ENCODE data around the gene EPG5. TPM values are rescaled to one million over a fixed set of nuclear protein-coding genes. Genes with fewer than 3 reads are reported as not detected.
"Not testable (repeated sequence)": the region's sequence is repeated elsewhere in the genome, so short reads cannot be mapped to it uniquely, and the experiment has no call there.

Gene EPG5
- total RNA-seq, 2 experiments from 2014 or later = 28.7 to 29.0 TPM

- H3K9me3 Mint-ChIP-seq, H3K27me3 Mint-ChIP-seq, H3K27ac Mint-ChIP-seq, POLR2A ChIA-PET, DNase-seq: not testable (repeated sequence)
- CTCF ChIA-PET = interaction anchor here (1.4 kb wide), 1 partner anchor 108 kb away, joined by 4 read pairs; no protein-coding TSS in a partner anchor
- H3K36me3 Mint-ChIP-seq (ENCODE audit: low read depth) = peaks cover 32% of the 10 kb centered on the region
- peak overlapping the region; percentile 23 for H3K4me3 Mint-ChIP-seq
- peaks cover 57% of the 10 kb centered on the region for H3K4me1 Mint-ChIP-seq
Measured at GRCh38 chr18:45964913-45965312, 2.2 kb downstream of the EPG5 start.

- H3K4me3 Mint-ChIP-seq = peak overlapping the region; percentile 11
Measured at GRCh38 chr18:45962866-45963265, 4.3 kb downstream of the EPG5 start.

GRCh38 chr18:45962461-45962860 lies 4.7 kb downstream of the EPG5 start:
- H3K27ac Mint-ChIP-seq = peak overlapping the region; percentile 83
- peaks cover 61% of the 10 kb centered on the region for H3K4me1 Mint-ChIP-seq
- H3K4me3 Mint-ChIP-seq = no peak overlapping the region
- peaks cover 32% of the 10 kb centered on the region for H3K36me3 Mint-ChIP-seq (ENCODE audit: low read depth)
- POLR2A ChIA-PET = interaction anchor here (1.0 to 1.9 kb wide), 3 partner anchors 10 to 276 kb away, joined by 3 to 6 read pairs (median 3); no protein-coding TSS in a partner anchor
- no peaks in the 10 kb centered on the region for H3K9me3 Mint-ChIP-seq
- peak; percentile 56 for DNase-seq
- no peaks in the 10 kb centered on the region for H3K27me3 Mint-ChIP-seq
- CTCF ChIA-PET = interaction anchor here (0.7 to 1.4 kb wide), 3 partner anchors 113 to 465 kb away, joined by 3 to 4 read pairs (median 4); a partner anchor contains a TSS

More at GRCh38 chr18:45962866-45963265, 4.3 kb downstream of the EPG5 start:
- no peak for DNase-seq
- ChIA-PET POLR2A (interaction anchor here (0.7 to 1.9 kb wide), 4 partner anchors 9 to 106 kb away, joined by 3 to 6 read pairs (median 3); no protein-coding TSS in a partner anchor), CTCF (interaction anchor here (1.3 to 1.4 kb wide), 2 partner anchors 112 to 211 kb away, joined by 3 to 4 read pairs; a partner anchor contains a TSS)
- H3K9me3 Mint-ChIP-seq = no peaks in the 10 kb centered on the region
- H3K36me3 Mint-ChIP-seq (ENCODE audit: low read depth) = peaks cover 32% of the 10 kb centered on the region
- H3K4me1 Mint-ChIP-seq = peaks cover 66% of the 10 kb centered on the region
- no peaks in the 10 kb centered on the region for H3K27me3 Mint-ChIP-seq
- peak overlapping the region; percentile 83 for H3K27ac Mint-ChIP-seq

- CTCF ChIA-PET, POLR2A ChIA-PET, H3K9me3 Mint-ChIP-seq, H3K27ac Mint-ChIP-seq, DNase-seq, H3K4me3 Mint-ChIP-seq, H3K27me3 Mint-ChIP-seq: not testable (repeated sequence)
- peaks cover 36% of the 10 kb centered on the region for H3K36me3 Mint-ChIP-seq (ENCODE audit: low read depth)
- peaks cover 45% of the 10 kb centered on the region for H3K4me1 Mint-ChIP-seq
Measured at GRCh38 chr18:45959484-45959883, 7.6 kb downstream of the EPG5 start.

- Mint-ChIP-seq H3K4me3 (no peak overlapping the region), H3K9me3 (no peaks in the 10 kb centered on the region), H3K4me1 (peaks cover 41% of the 10 kb centered on the region), H3K36me3 (ENCODE audit: low read depth) (peaks cover 43% of the 10 kb centered on the region), H3K27ac (no peak overlapping the region), H3K27me3 (no peaks in the 10 kb centered on the region)
- POLR2A ChIA-PET = no interaction called here
- DNase-seq = no peak
- CTCF ChIA-PET = interaction anchor here (0.6 to 1.4 kb wide), 3 partner anchors 67 to 293 kb away, joined by 3 to 4 read pairs (median 3); no protein-coding TSS in a partner anchor
Measured at GRCh38 chr18:45958730-45959129, 8.4 kb downstream of the EPG5 start.

- Mint-ChIP-seq H3K36me3 (ENCODE audit: low read depth) (peaks cover 43% of the 10 kb centered on the region), H3K27ac (no peak overlapping the region), H3K27me3 (no peaks in the 10 kb centered on the region), H3K9me3 (no peaks in the 10 kb centered on the region), H3K4me3 (no peak overlapping the region), H3K4me1 (peaks cover 34% of the 10 kb centered on the region)
- no peak for DNase-seq
- POLR2A ChIA-PET = no interaction called here
- CTCF ChIA-PET = interaction anchor here (0.6 to 1.4 kb wide), 3 partner anchors 66 to 292 kb away, joined by 3 to 4 read pairs (median 3); no protein-coding TSS in a partner anchor
Measured at GRCh38 chr18:45958027-45958426, 9.1 kb downstream of the EPG5 start.

GRCh38 chr18:45957100-45957499 lies 10.0 kb downstream of the EPG5 start:
- no peak for DNase-seq
- H3K4me1 Mint-ChIP-seq = peaks cover 25% of the 10 kb centered on the region
- no peaks in the 10 kb centered on the region for H3K27me3 Mint-ChIP-seq
- ChIA-PET POLR2A (no interaction called here), CTCF (no interaction called here)
- no peak overlapping the region for H3K27ac Mint-ChIP-seq
- H3K36me3 Mint-ChIP-seq (ENCODE audit: low read depth) = peaks cover 47% of the 10 kb centered on the region
- H3K9me3 Mint-ChIP-seq = no peaks in the 10 kb centered on the region
- H3K4me3 Mint-ChIP-seq = no peak overlapping the region

- H3K4me3 Mint-ChIP-seq = no peak overlapping the region
- POLR2A ChIA-PET = interaction anchor here (1.2 kb wide), 1 partner anchor 9 kb away, joined by 3 read pairs; no protein-coding TSS in a partner anchor
Measured at GRCh38 chr18:45954070-45954934, 12.8 kb downstream of the EPG5 start.

GRCh38 chr18:45951016-45951714 lies 16.0 kb downstream of the EPG5 start:
- ChIA-PET CTCF (no interaction called here), POLR2A (no interaction called here)
- Mint-ChIP-seq H3K36me3 (ENCODE audit: low read depth) (peaks cover 87% of the 10 kb centered on the region), H3K27ac (no peak overlapping the region), H3K4me3 (no peak overlapping the region), H3K9me3 (no peaks in the 10 kb centered on the region), H3K4me1 (no peaks in the 10 kb centered on the region), H3K27me3 (no peaks in the 10 kb centered on the region)
- no peak for DNase-seq

More at GRCh38 chr18:45954070-45954934, 12.8 kb downstream of the EPG5 start:
- no peaks in the 10 kb centered on the region for H3K9me3 Mint-ChIP-seq
- H3K36me3 Mint-ChIP-seq (ENCODE audit: low read depth) = peaks cover 61% of the 10 kb centered on the region
- DNase-seq = no peak
- CTCF ChIA-PET = interaction anchor here (1.0 kb wide), 1 partner anchor 119 kb away, joined by 3 read pairs; no protein-coding TSS in a partner anchor
- H3K27ac Mint-ChIP-seq = no peak overlapping the region
- H3K27me3 Mint-ChIP-seq = no peaks in the 10 kb centered on the region
- peaks cover 11% of the 10 kb centered on the region for H3K4me1 Mint-ChIP-seq

- no peak for DNase-seq
- ChIA-PET CTCF (interaction anchor here (1.0 kb wide), 1 partner anchor 128 kb away, joined by 3 read pairs; no protein-coding TSS in a partner anchor), POLR2A (no interaction called here)
- Mint-ChIP-seq H3K9me3 (no peaks in the 10 kb centered on the region), H3K4me3 (no peak overlapping the region), H3K4me1 (peaks cover 6% of the 10 kb centered on the region), H3K27me3 (no peaks in the 10 kb centered on the region), H3K36me3 (ENCODE audit: low read depth) (peaks cover 84% of the 10 kb centered on the region), H3K27ac (no peak overlapping the region)
Measured at GRCh38 chr18:45945669-45946068, 21.5 kb downstream of the EPG5 start.

- Mint-ChIP-seq H3K9me3 (no peaks in the 10 kb centered on the region), H3K27me3 (no peaks in the 10 kb centered on the region), H3K4me1 (peaks cover 17% of the 10 kb centered on the region), H3K4me3 (no peak overlapping the region), H3K36me3 (ENCODE audit: low read depth) (peaks cover 72% of the 10 kb centered on the region), H3K27ac (no peak overlapping the region)
- ChIA-PET POLR2A (no interaction called here), CTCF (no interaction called here)
- no peak for DNase-seq
Measured at GRCh38 chr18:45940724-45941123, 26.4 kb downstream of the EPG5 start.

GRCh38 chr18:45939236-45939635 lies 27.9 kb downstream of the EPG5 start:
- POLR2A ChIA-PET = no interaction called here
- Mint-ChIP-seq H3K27me3 (no peaks in the 10 kb centered on the region), H3K9me3 (no peaks in the 10 kb centered on the region), H3K4me3 (no peak overlapping the region), H3K27ac (no peak overlapping the region), H3K36me3 (ENCODE audit: low read depth) (peaks cover 58% of the 10 kb centered on the region), H3K4me1 (peaks cover 17% of the 10 kb centered on the region)
- no peak for DNase-seq
- CTCF ChIA-PET = interaction anchor here (0.6 kb wide), 1 partner anchor 48 kb away, joined by 3 read pairs; no protein-coding TSS in a partner anchor

GRCh38 chr18:45938488-45938935 lies 28.6 kb downstream of the EPG5 start:
- ChIA-PET CTCF (no interaction called here), POLR2A (interaction anchor here (1.2 kb wide), 1 partner anchor 54 kb away, joined by 3 read pairs; no protein-coding TSS in a partner anchor)
- Mint-ChIP-seq H3K36me3 (ENCODE audit: low read depth) (peaks cover 52% of the 10 kb centered on the region), H3K4me1 (peaks cover 17% of the 10 kb centered on the region), H3K27me3 (no peaks in the 10 kb centered on the region), H3K4me3 (no peak overlapping the region), H3K9me3 (no peaks in the 10 kb centered on the region), H3K27ac (no peak overlapping the region)
- DNase-seq = no peak

Measured in activated CD4-positive, alpha-beta memory T cell treated with anti-CD3 and anti-CD28 coated beads, Interleukin-2, amount 10 ng/mL, durations not matched to agents 7 days and 5 days (primary cell).